ENCODE measurements around the gene PXDN. TPM values are rescaled to one million over a fixed set of nuclear protein-coding genes. Genes with fewer than 3 reads are reported as not detected.

Gene PXDN
- total RNA-seq, 1 experiment from 2014 or later: 0.25 TPM

GRCh38 chr2:1769703-1770422, 25.5 kb upstream of the PXDN start:
- intact Hi-C loops (cut with micrococcal nuclease; ENCODE audit: unreplicated experiment): loop anchor here (1.0 to 10.0 kb wide), 4 partner anchors 47 to 815 kb away; partner anchors contain the start of gene SNTG2
- Mint-ChIP-seq H3K9me3 (ENCODE audit: unreplicated experiment) (no peaks in the 10 kb centered on the region), H3K4me1 (ENCODE audit: low read depth, unreplicated experiment) (peaks cover 10% of the 10 kb centered on the region), H3K36me3 (ENCODE audit: insufficient read depth, unreplicated experiment) (no peaks in the 10 kb centered on the region), H3K27ac (ENCODE audit: unreplicated experiment) (no peak overlapping the region), H3K4me3 (ENCODE audit: unreplicated experiment) (no peak overlapping the region), H3K27me3 (ENCODE audit: insufficient read depth, unreplicated experiment) (no peaks in the 10 kb centered on the region)
- no peaks in the 10 kb centered on the region for H3K27me3 ChIP-seq (replicated peaks; ENCODE audit: control insufficient read depth, insufficient read depth, low read length)
- POLR2A ChIA-PET: no interaction called here
- no peaks in the 10 kb centered on the region for H3K9me3 ChIP-seq
- H3K4me3 ChIP-seq (ENCODE audit: low read depth, low read length): no peak overlapping the region
- peak; percentile 75 to 80 for TF ChIP-seq CTCF (IDR thresholded peaks at IDR 0.05; ENCODE audit: insufficient read depth in 1 of 2, low read depth in 1 of 2, low read length in 1 of 2, severe bottlenecking in 1 of 2, unreplicated experiment in 1 of 2)
- H3K4me1 ChIP-seq: peaks cover 31% of the 10 kb centered on the region
- peak; percentile 83 to 84 for DNase-seq
- CTCF ChIA-PET: interaction anchor here (0.5 to 1.3 kb wide), 12 partner anchors 12 to 524 kb away, joined by 3 to 15 read pairs (median 3); no protein-coding TSS in a partner anchor
- BruUV-seq (replicated peaks): no TSS peak
- H3K36me3 ChIP-seq (ENCODE audit: control insufficient read depth, insufficient read depth, low read length): no peaks in the 10 kb centered on the region

- H3K36me3 Mint-ChIP-seq (ENCODE audit: insufficient read depth, unreplicated experiment): no peaks in the 10 kb centered on the region
- POLR2A ChIA-PET: no interaction called here
- H3K4me1 Mint-ChIP-seq (ENCODE audit: low read depth, unreplicated experiment): peaks cover 8% of the 10 kb centered on the region
- no peak overlapping the region for H3K4me3 Mint-ChIP-seq (ENCODE audit: unreplicated experiment)
- Histone ChIP-seq H3K36me3 (ENCODE audit: control insufficient read depth, insufficient read depth, low read length) (no peaks in the 10 kb centered on the region), H3K4me3 (ENCODE audit: low read depth, low read length) (no peak overlapping the region), H3K27me3 (replicated peaks; ENCODE audit: control insufficient read depth, insufficient read depth, low read length) (no peaks in the 10 kb centered on the region), H3K9me3 (no peaks in the 10 kb centered on the region), H3K4me1 (peaks cover 20% of the 10 kb centered on the region)
- intact Hi-C loops (cut with micrococcal nuclease; ENCODE audit: unreplicated experiment): loop anchor here (2.0 to 10.0 kb wide), 3 partner anchors 49 to 813 kb away; partner anchors contain the start of gene SNTG2
- CTCF ChIA-PET: no interaction called here
- H3K27me3 Mint-ChIP-seq (ENCODE audit: insufficient read depth, unreplicated experiment): no peaks in the 10 kb centered on the region
- TF ChIP-seq CTCF (IDR thresholded peaks at IDR 0.05; ENCODE audit: insufficient read depth in 1 of 2, low read depth in 1 of 2, low read length in 1 of 2, severe bottlenecking in 1 of 2, unreplicated experiment in 1 of 2): no peak
- H3K27ac Mint-ChIP-seq (ENCODE audit: unreplicated experiment): no peak overlapping the region
- no peak for DNase-seq
- no TSS peak for BruUV-seq (replicated peaks)
- H3K9me3 Mint-ChIP-seq (ENCODE audit: unreplicated experiment): peaks cover 2% of the 10 kb centered on the region
Observed at GRCh38 chr2:1767939-1768691, 23.8 kb upstream of the PXDN start.
